NT2/D1 (cell line): Measurements from ENCODE around the gene IFT80.

Source experiments
- SUZ12 ChIP-seq: IDR thresholded peaks from 2 replicates; pipeline ENCODE4 v1.6.1; 2011; ENCODE audit not compliant: insufficient read length, insufficient read depth; ENCODE audit errors: extremely low read depth
- YY1 ChIP-seq: IDR thresholded peaks from 2 replicates; pipeline ENCODE4 v1.6.1; 2011; ENCODE audit not compliant: insufficient read length, insufficient read depth
- ZNF274 ChIP-seq: IDR thresholded peaks from 2 replicates; pipeline ENCODE4 v1.6.1; 2011; ENCODE audit warnings: mild to moderate bottlenecking, low read depth, low read length

DNA sequence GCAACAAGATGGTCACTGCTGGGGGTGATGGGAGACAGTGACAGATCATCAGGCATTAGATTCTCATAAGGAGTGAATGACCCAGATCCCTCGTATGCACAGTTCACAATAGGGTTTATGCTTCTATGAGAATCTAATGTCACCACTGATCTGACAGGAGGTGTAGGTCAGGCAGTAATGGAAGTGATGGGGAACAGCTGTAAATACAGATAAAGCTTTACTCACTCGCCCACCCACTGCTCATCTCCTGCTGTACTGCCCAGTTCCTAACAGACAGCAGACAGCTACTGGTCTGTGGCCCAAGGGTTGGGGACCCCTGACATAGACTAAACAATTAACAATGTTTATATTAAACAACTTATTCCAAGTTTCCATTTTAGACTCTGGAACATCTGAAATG is 25.4 kb downstream of the IFT80 start:
- TF ChIP-seq YY1: no peak
- no peak for TF ChIP-seq ZNF274
- TF ChIP-seq SUZ12: no peak
